ENCODE data around the gene B4GALT4.
"Not testable (repeated sequence)": the region's sequence is repeated elsewhere in the genome, so short reads cannot be mapped to it uniquely, and the experiment has no call there.

B4GALT4 gene, protein sequence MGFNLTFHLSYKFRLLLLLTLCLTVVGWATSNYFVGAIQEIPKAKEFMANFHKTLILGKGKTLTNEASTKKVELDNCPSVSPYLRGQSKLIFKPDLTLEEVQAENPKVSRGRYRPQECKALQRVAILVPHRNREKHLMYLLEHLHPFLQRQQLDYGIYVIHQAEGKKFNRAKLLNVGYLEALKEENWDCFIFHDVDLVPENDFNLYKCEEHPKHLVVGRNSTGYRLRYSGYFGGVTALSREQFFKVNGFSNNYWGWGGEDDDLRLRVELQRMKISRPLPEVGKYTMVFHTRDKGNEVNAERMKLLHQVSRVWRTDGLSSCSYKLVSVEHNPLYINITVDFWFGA

DNA sequence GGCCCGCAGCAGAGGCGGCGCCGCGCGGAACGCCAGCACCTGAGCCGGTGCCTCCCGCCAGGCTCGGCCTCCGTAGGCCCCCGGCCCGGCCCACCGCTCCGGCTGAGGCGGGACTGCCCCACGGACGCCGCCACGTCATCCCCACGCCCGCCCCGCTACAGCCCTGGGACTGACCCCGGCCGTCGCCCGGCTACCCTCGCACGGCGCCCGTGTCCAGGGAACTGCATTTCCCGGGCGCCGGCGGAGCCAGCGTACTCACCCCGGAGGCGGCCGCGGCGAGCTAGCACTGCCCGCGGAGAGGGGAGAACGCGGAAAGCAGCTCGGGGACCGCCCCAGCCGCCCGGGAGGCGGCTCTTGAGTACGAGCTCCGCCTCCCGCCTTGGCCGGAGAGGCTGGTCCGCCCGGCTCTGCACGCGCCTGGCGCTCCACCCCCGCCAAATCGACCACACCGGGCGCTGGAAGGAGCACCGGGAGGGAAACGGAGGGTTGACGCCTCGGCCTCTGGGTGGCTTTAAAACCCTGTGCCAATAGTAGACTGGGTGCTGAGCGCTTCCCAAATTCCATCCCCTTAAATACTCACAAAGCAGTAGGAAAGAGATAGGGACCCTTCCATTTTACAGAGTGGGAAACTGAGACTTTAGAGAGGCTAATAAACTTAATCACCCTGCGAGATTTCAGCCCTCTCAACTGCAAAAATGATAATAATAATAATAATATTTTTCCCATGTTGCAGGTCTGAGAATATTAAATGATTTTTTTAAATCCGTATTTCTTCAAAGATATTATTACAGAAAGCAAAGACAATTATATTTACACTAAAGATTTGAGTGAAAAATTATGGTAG, at the start of gene B4GALT4:
B4GALT4 (minus strand) TSS at position 288 of the 844 bp plus-strand sequence. CDS start 10,779 bp downstream, outside the sequence.
- DNase-seq, result peak; percentile 93

GRCh38 chr3:119289404-119289770, 48.7 kb upstream of the B4GALT4 start:
- no peak for DNase-seq

DNA sequence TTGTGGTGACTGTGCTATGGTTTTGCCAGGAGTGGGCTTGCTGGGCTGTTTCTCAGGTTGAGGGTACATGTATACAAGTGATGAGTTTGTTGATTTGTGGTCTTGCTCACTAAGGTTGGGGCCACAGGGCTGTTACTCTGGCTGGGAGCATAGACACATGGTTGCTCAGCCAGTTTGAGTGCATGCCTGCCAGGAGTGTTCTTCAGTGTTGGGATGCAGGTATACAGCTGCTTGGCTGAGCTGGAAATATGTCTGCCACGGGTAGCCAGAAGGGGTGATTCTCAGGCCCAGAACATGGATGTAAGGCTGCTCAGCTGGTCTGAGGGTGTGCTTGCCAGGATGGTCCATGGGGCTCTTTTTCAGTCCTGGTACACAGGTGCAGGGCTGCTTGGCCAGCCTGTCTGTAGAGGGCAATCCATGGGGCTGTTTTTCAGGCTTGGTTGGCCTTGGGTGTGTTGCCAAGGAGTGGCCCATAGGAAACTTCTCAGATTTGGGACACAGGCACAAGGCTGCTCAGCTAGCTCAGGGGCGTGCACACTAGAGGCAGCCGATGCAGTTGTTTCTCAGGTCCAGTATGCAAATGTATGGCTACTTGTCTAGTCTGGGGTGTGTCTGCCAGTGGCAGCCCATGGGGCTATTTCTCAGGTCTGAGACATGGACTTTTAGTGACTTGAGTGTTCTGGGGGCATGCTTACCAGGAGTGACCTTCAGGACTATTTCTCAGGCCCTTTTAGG, 48.2 kb upstream of the B4GALT4 start:
- DNase-seq, result no peak

DNA sequence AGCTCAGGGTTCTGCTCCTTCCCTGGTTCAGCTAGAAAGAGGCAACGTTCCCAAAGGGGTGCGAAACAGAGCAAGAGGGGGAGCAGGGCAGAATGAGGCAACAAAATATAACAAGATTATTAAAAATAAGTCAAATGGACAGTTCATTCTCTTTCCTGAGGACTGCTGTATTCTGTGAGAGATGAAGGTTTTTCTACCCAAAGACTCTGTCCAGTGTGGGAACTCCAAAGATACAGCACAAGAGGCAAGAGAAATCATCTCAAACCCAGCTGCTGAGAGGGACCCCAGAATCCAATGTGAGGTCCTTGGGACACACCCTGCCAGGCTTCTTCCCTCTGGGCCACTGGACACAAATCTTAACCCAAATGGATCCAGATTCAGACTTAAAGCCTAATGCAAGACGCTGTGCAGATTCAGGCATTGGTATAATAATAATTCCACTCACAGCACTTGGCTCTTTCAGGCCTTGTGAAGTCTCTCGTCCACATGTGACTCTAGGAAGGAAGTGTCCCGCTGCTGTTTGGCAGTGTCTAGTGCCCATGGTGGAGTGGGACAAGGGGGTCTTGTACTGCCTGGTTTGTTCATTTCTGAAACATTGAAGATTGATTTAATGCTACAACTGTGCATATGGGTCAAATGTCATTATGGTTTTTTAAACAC, 39.0 kb upstream of the B4GALT4 start:
- DNase-seq, result no peak

DNA sequence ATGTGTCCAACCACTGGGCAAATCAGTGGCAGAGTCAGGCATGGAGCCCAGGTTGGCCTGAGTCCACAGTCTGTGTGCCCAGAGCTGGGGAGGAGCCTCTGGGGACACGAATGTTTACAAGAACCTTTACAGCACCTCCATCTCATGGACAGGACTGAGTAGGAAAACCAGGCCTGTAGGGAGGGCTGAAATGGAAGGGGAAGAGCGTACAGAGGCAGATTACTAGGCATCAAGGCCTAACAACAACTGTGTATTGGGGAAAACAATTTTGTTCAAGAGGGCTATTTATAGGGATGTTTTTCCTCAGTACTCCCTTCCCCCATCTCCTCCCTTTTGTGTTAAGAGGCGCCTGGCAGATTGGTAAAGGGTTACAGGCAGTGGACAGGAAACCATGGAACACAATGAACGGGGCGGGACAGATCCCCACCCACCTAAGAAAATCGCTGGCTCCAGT, 38.5 kb upstream of the B4GALT4 start:
- peak; percentile 28 for DNase-seq

- no peak for DNase-seq
Measured at GRCh38 chr3:119276680-119277079, 36.0 kb upstream of the B4GALT4 start.

DNA sequence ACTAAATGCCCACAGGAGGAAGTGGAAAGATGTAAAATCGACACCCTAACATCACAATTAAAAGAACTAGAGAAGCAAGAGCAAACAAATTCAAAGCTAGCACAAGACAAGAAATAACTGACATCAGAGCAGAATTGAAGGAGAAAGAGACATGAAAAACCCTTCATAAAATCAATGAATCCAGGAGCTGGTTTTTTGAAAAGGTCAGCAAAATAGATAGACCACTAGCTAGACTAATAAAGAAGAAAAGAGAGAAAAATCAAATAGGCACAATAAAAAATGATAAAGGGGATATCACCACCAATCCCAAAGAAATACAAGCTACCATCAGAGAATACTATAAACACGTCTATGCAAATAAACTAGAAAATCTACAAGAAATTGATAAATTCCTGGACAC, 29.5 kb upstream of the B4GALT4 start:
- not testable (repeated sequence) for DNase-seq

DNA sequence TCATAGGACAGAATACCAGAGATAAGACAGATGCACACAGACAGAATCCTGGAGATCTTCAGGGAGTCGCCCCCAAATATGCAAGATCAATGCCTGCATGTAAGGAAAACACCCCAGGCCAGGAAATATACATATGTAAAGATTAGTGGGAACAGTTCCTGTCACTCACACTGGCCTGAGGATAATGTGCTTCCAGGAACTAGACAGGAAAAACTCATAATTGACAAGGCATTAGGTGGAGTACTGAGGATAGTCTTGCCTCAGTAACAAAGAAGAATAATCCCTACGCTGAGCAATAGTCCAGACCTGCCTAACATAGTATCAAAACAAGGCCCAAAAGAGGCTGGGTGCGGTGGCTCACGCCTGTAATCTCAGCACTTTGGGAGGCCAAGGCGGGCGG, 20.4 kb upstream of the B4GALT4 start:
- DNase-seq, result no peak

- DNase-seq, result no peak
Measured at GRCh38 chr3:119259821-119260220, 19.1 kb upstream of the B4GALT4 start.

DNA sequence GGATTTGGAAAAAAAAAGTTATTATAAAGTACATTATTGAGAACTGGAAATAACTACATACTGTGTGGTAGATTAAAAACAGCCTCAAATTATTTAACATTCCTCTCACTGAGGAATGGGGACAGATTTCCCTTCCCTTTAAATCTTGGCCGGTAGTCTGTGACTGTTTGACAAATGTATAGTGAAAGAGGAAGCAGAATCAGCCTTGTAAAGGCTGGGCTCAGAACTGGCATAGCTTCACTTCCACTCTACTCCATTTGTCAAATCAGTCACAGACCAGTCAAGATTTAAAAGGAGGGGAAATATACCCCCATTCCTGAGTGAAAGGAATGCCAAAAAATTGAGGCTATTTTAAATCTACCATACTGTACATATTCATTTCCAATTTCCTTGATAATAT, 18.2 kb upstream of the B4GALT4 start:
- DNase-seq, result no peak

DNA sequence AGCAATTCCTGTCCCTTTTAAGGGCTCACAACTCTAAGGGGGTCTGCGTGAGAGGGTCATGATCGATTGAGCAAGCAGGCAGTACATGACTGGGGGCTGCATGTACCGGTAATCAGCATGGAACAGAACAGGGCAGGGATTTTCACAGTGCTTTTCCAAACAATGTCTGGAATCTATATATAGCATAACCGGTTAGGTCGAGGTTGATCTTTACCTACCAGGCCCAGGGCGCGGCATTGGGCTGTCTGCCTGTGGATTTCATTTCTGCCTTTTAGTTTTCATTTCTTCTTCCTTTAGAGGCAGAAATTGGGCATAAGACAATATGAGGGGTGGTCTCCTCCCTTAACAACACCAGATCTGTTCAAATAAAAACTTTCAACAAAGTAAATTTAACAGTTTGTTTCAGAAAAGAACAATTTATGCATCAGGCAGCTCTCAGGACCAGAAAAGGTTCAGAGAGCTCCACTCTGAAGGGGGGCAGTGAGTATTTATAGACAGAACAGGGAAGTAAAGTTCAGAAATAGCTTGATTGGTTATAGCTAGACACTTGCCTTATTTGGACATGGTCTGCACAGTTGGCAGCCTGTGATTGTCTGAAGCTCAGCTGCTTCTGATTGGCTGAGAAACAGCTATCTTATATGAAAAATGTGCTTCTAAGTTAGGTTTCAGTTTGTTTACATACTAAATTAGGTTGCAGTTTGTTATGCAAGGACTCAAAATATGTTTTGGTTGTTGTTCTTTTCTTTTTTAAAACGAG, 17.2 kb upstream of the B4GALT4 start:
- DNase-seq, result no peak

DNA sequence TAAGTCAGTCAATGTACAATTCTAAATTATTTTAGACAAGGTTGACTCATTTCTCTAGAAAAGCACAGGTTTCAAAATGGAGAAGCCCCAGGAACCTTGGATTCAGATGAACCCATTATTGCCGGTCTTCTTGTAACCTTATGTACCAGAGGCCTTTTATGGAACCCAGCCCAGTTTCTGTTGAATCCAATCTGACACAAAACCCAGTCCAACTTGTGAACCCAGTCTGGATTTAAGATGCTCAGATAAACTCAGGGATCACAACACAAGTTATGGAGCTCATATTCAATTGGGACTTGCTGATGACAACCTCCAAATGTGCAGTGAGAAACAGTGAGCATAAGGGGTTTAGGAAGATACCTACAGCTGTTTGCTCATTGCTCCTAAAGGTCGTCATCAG, 16.4 kb upstream of the B4GALT4 start:
- no peak for DNase-seq

- no peak for DNase-seq
Measured at GRCh38 chr3:119255214-119255613, 14.5 kb upstream of the B4GALT4 start.

GRCh38 chr3:119245778-119246177, 5.1 kb upstream of the B4GALT4 start:
- DNase-seq, result peak; percentile 31

- no peak for DNase-seq
Measured at GRCh38 chr3:119243712-119244111, 3.0 kb upstream of the B4GALT4 start.

GRCh38 chr3:119243058-119243529, 2.4 kb upstream of the B4GALT4 start:
- not testable (repeated sequence) for DNase-seq

- DNase-seq, result not testable (repeated sequence)
Measured at GRCh38 chr3:119242387-119243057, 1.8 kb upstream of the B4GALT4 start.

- DNase-seq, result peak; percentile 58
Measured at GRCh38 chr3:119240101-119240590, 532 bp downstream of the B4GALT4 start.

- DNase-seq, result no peak
Measured at GRCh38 chr3:119239206-119239820, 1.4 kb downstream of the B4GALT4 start.

DNA sequence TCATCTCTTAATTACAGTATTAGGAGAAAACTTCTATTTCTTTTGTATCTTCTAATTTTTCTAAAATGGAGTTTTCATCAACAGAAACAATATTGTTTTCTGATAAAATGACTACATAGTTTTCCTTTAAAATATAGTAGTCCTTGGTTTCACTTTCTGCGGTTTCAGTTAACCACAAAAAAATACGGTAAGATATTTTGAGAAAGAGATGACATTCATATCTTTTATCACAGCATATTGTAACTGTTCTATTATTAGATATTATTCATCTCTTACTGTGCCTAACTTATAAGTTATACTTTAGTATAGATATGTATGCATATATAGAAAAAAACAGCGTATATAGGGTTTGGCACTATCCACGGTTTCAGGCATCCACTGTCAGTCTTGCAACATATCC, 2.3 kb downstream of the B4GALT4 start:
- no peak for DNase-seq

DNA sequence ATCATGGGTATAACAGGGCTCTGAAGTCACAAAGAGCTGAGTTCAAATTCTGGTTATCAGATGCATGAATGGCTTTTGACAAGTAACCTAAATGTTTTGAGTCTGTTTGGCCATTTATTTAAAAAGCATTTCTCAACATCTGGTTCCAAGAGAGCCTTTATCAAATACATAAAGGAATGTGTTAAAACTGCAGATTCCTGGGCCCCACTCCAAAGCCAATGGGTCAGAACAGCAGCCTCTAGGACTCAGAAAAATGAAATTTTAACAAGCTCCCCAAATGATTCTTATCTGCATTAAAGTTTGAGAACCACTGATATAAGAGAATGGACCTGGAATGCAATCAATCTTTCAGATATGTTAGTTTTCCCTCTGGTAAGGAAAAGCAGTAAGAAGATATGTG, 3.4 kb downstream of the B4GALT4 start:
- no peak for DNase-seq

Measured in NCI-H1105 treated with DMSO at 0.1 percent for 48 hours (cell line).